Measurements from ENCODE around the gene FGFRL1.

DNA sequence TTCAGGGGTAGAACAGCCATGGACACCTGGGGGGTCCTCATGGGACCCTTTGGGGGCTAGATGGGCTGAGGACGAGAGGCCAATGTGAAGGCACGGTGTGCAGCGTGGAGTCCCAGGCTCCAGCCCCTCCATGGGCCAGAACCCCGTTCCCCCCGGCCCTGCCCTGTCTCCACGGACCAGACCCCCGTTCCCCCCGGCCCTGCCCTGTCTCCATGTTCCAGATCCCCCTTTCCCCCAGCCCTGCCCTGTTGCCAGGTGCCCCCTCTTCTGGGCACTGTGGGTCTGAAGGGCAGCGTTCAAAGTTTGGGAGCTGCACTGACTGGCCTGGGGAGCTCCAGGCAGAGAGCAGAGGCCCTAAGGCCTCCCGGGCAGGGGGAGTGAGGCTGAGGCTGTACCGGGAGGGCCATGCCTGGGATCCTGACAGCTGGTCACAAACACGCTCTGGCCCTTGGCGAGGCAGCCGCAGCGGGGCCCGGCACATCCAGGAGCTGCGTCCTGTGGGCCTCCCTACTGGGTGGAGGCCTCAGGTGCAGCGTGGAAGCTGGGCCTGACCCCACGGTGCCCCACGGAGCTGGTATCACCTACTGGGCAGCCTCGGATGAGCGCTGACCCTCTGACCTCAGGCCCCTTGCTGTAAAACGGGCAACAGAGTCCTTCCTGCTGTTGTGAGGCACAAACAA lies 46.9 kb upstream of the FGFRL1 start:
- TF ChIP-seq, protein P1, sequence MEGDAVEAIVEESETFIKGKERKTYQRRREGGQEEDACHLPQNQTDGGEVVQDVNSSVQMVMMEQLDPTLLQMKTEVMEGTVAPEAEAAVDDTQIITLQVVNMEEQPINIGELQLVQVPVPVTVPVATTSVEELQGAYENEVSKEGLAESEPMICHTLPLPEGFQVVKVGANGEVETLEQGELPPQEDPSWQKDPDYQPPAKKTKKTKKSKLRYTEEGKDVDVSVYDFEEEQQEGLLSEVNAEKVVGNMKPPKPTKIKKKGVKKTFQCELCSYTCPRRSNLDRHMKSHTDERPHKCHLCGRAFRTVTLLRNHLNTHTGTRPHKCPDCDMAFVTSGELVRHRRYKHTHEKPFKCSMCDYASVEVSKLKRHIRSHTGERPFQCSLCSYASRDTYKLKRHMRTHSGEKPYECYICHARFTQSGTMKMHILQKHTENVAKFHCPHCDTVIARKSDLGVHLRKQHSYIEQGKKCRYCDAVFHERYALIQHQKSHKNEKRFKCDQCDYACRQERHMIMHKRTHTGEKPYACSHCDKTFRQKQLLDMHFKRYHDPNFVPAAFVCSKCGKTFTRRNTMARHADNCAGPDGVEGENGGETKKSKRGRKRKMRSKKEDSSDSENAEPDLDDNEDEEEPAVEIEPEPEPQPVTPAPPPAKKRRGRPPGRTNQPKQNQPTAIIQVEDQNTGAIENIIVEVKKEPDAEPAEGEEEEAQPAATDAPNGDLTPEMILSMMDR (IDR thresholded peaks at IDR 0.05), result no peak
- TF ChIP-seq POLR2A (IDR thresholded peaks at IDR 0.05), result no peak
